GM21786 (cell line): ENCODE data around the gene GPATCH2L.

Experiments used
- ATAC-seq: cut with Tn5 transposase; IDR thresholded peaks from one replicate; pipeline ENCODE4 v1.9.1; 2021; ENCODE audit not compliant: unreplicated experiment

The GPATCH2L gene

GRCh38 chr14:76151398-76152332 is at the start of gene GPATCH2L:
Gene GPATCH2L (plus strand): TSS chr14:76151922. CDS start chr14:76154364, 2,442 bp downstream.
- ATAC-seq = peak; percentile 80

- no peak for ATAC-seq
Measured at GRCh38 chr14:76104802-76105355, 46.8 kb upstream of the GPATCH2L start.

- no peak for ATAC-seq
Measured at GRCh38 chr14:76106188-76106587, 45.5 kb upstream of the GPATCH2L start.

GRCh38 chr14:76109087-76109880 is 42.4 kb upstream of the GPATCH2L start:
- no peak for ATAC-seq

- no peak for ATAC-seq
Measured at GRCh38 chr14:76112889-76113624, 38.7 kb upstream of the GPATCH2L start.

- ATAC-seq = no peak
Measured at GRCh38 chr14:76113691-76114090, 38.0 kb upstream of the GPATCH2L start.

- ATAC-seq = no peak
Measured at GRCh38 chr14:76115010-76115422, 36.7 kb upstream of the GPATCH2L start.

- no peak for ATAC-seq
Measured at GRCh38 chr14:76117789-76118484, 33.8 kb upstream of the GPATCH2L start.

GRCh38 chr14:76118594-76118993 is 33.1 kb upstream of the GPATCH2L start:
- no peak for ATAC-seq

GRCh38 chr14:76121089-76121748 is 30.5 kb upstream of the GPATCH2L start:
- no peak for ATAC-seq

GRCh38 chr14:76123426-76124225 is 28.1 kb upstream of the GPATCH2L start:
- ATAC-seq = no peak

- ATAC-seq = no peak
Measured at GRCh38 chr14:76125511-76125910, 26.2 kb upstream of the GPATCH2L start.

GRCh38 chr14:76126076-76126475 is 25.6 kb upstream of the GPATCH2L start:
- ATAC-seq = no peak

- no peak for ATAC-seq
Measured at GRCh38 chr14:76129851-76130576, 21.7 kb upstream of the GPATCH2L start.

- ATAC-seq = no peak
Measured at GRCh38 chr14:76131071-76131965, 20.4 kb upstream of the GPATCH2L start.

GRCh38 chr14:76133103-76133502 is 18.6 kb upstream of the GPATCH2L start:
- ATAC-seq = no peak

GRCh38 chr14:76134231-76134630 is 17.5 kb upstream of the GPATCH2L start:
- no peak for ATAC-seq
